SK-N-SH (cell line): ENCODE measurements around the gene SASH1. TPM values are rescaled to one million over a fixed set of nuclear protein-coding genes. Genes with fewer than 3 reads are reported as not detected.

ENCODE experiments used
- CTCF ChIA-PET: fragments of 300-600, 350-600 bp; formaldehyde crosslinking; extraction: SDS; loops from one replicate; lab custom pipeline; 2021; lab: Yijun Ruan, JAX
- POLR2A ChIA-PET: fragments of 350-600 bp; sonication (Branson Sonifier 250); formaldehyde crosslinking; extraction: SDS; loops from one replicate; lab custom pipeline; 2020; ENCODE audit warnings: antibody characterized with exemption, inconsistent platforms; lab: Yijun Ruan, JAX
- DNase-seq: peaks from one replicate; pipeline ENCODE4 v3.0.0; 2012
- H2AFZ ChIP-seq: fragments of 200-600 bp; sonication (generic); 2 replicates; pipeline ENCODE4 v1.8.1; 2016; ENCODE audit warnings: antibody characterized with exemption, mild to moderate bottlenecking, low read depth
- H3F3A ChIP-seq: fragments of 200-600 bp; sonication (generic); replicated peaks from 2 replicates; pipeline ENCODE3; 2016; ENCODE audit warnings: antibody characterized with exemption, mild to moderate bottlenecking; ENCODE audit not compliant: insufficient read depth
- H3K27ac ChIP-seq, 2 experiments: fragments of 200-500 bp in 1 of 2; fragments of 200-600 bp in 1 of 2; sonication (Bioruptor generic) in 1 of 2; sonication (generic), shearing (Covaris generic) in 1 of 2; 2 replicates each; pipeline versions ENCODE4 v1.5.1 to v1.6.1; 2014 to 2016; ENCODE audit warnings: low read depth in 2 of 2, inconsistent platforms in 1 of 2, low read length in 1 of 2, mild to moderate bottlenecking in 1 of 2, mixed read lengths in 1 of 2
- H3K27me3 ChIP-seq: fragments of 200-600 bp; sonication (generic), shearing (Covaris generic); 2 replicates; pipeline ENCODE4 v1.6.1; 2016; ENCODE audit warnings: mixed run types; ENCODE audit not compliant: insufficient read depth
- H3K36me3 ChIP-seq, 2 experiments: fragments of 200-500 bp in 1 of 2; fragments of 200-600 bp in 1 of 2; sonication (Bioruptor generic) in 1 of 2; sonication (generic) in 1 of 2; replicated peaks in 1 of 2; 2 replicates each; pipeline versions ENCODE3 to v1.5.1; 2014 to 2016; ENCODE audit warnings: low read length in 1 of 2, mild to moderate bottlenecking in 1 of 2; ENCODE audit not compliant: insufficient read depth in 2 of 2, control insufficient read depth in 1 of 2
- H3K4me1 ChIP-seq, 2 experiments: fragments of 200-500 bp in 1 of 2; fragments of 200-600 bp in 1 of 2; sonication (Bioruptor generic) in 1 of 2; sonication (generic), shearing (Covaris generic) in 1 of 2; 2 replicates each; pipeline versions ENCODE4 v1.5.1 to v1.6.1; 2014 to 2016; ENCODE audit warnings: low read depth in 1 of 2, low read length in 1 of 2, mixed run types in 1 of 2; ENCODE audit not compliant: insufficient read depth in 2 of 2, control insufficient read depth in 1 of 2
- H3K4me2 ChIP-seq: fragments of 200-600 bp; sonication (generic), shearing (Covaris generic); 2 replicates; pipeline ENCODE4 v1.6.1; 2017; ENCODE audit warnings: mixed run types
- H3K4me3 ChIP-seq, 2 experiments: fragments of 200-500 bp in 1 of 2; fragments of 200-600 bp in 1 of 2; sonication (Bioruptor generic) in 1 of 2; sonication (generic), shearing (Covaris generic) in 1 of 2; 2 replicates each; pipeline versions ENCODE4 v1.5.1 to v1.8.1; 2014 to 2016; ENCODE audit warnings: low read depth in 2 of 2, inconsistent platforms in 1 of 2, low read length in 1 of 2, mild to moderate bottlenecking in 1 of 2, mixed read lengths in 1 of 2, moderate library complexity in 1 of 2
- H3K79me2 ChIP-seq: fragments of 200-600 bp; sonication (generic); 2 replicates; pipeline ENCODE4 v1.8.1; 2017; ENCODE audit warnings: mild to moderate bottlenecking; ENCODE audit not compliant: insufficient read depth
- H3K9ac ChIP-seq: fragments of 200-600 bp; sonication (generic); 2 replicates; pipeline ENCODE4 v1.6.1; 2017; ENCODE audit warnings: mixed run types
- H3K9me2 ChIP-seq: fragments of 200-600 bp; sonication (generic); 2 replicates; pipeline ENCODE4 v1.6.1; 2017; ENCODE audit warnings: mixed run types
- H3K9me3 ChIP-seq: fragments of 200-600 bp; sonication (generic); 2 replicates; pipeline ENCODE4 v1.6.1; 2017; ENCODE audit warnings: mixed run types, mild to moderate bottlenecking, moderate library complexity
- H4K20me1 ChIP-seq: fragments of 200-600 bp; sonication (generic); 2 replicates; pipeline ENCODE4 v1.6.1; 2017; ENCODE audit warnings: mild to moderate bottlenecking, mixed run types; ENCODE audit not compliant: insufficient read depth
- ELF1 ChIP-seq: IDR thresholded peaks from 2 replicates; pipeline ENCODE4 v1.4.0; 2012
- EZH2phosphoT487 ChIP-seq: fragments of 200-600 bp; sonication (generic); IDR thresholded peaks from 2 replicates; pipeline ENCODE4 v1.6.1; 2017; ENCODE audit warnings: low read depth, mixed run types, mild to moderate bottlenecking, antibody characterized with exemption, moderate library complexity, borderline replicate concordance
- GATA2 ChIP-seq: sonication (generic); formaldehyde crosslinking; IDR thresholded peaks from 2 replicates; pipeline ENCODE4 v1.5.0; 2020; ENCODE audit warnings: mild to moderate bottlenecking, missing genetic modification reagents
- JUND ChIP-seq: IDR thresholded peaks from 2 replicates; pipeline ENCODE4 v1.4.0; 2012
- MEF2A ChIP-seq: IDR thresholded peaks from 2 replicates; pipeline ENCODE4 v1.4.0; 2012; ENCODE audit warnings: low read depth, borderline replicate concordance
- MXI1 ChIP-seq: IDR thresholded peaks from 2 replicates; pipeline ENCODE4 v1.6.1; 2012; ENCODE audit warnings: mild to moderate bottlenecking, low read depth, low read length, improper control_type of control experiment
- NFIC ChIP-seq: IDR thresholded peaks from 2 replicates; pipeline ENCODE4 v1.4.0; 2012; ENCODE audit warnings: borderline replicate concordance
- RFX5 ChIP-seq: IDR thresholded peaks from 2 replicates; pipeline ENCODE4 v1.6.1; 2012; ENCODE audit warnings: mild to moderate bottlenecking, improper control_type of control experiment, low read length
- WGBS: methylation state at CpG from one replicate; pipeline ENCODE4 v1.1.6; 2017; ENCODE audit warnings: low lambda C conversion rate; 5-methylcytosine and 5-hydroxymethylcytosine counted together
- polyA plus RNA-seq, 3 experiments: library from polyadenylated mRNA; depleted of rRNA; stranded (reverse); fragments of >200 nt; gene quantifications; 2 replicates each; pipeline ENCODE4 v1.2.3, GENCODE V29; 2012
- TF ChIP-seq, protein P1 (sequence below): IDR thresholded peaks from 2 replicates; pipeline ENCODE4 v1.4.0; 2012; ENCODE audit warnings: low read depth, borderline replicate concordance
- TF ChIP-seq, protein P2 (sequence below): IDR thresholded peaks from 2 replicates; pipeline ENCODE4 v1.6.1; 2012; ENCODE audit warnings: mild to moderate bottlenecking, low read depth, low read length, moderate library complexity
- TF ChIP-seq, protein P3 (sequence below): IDR thresholded peaks from 2 replicates; pipeline ENCODE4 v1.4.0; 2012; ENCODE audit warnings: low read depth

The SASH1 gene
- polyA plus RNA-seq, 1 of the 3 experiments (the other 2 are of a cell fraction): 19.8 TPM

DNA sequence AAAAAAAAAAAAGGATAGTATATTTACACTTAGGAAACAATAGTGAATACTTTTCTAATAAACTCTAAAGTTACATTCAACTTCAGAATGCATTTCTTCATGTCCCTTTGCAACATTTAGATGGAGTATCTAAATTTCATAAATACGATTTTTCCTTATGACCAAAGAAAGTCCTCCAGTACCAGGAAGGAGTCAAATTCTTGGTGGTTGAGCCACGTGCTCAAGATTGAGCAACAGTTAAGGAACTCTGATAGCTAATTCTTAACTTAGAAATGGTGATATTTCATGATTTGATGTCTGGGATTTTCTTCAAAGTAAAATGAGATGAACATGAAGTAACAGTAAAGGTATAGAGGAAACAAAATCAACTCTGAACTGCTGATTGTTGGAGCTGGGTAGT lies 92.7 kb downstream of the SASH1 start:
- no peaks in the 10 kb centered on the region for H3K9me2 ChIP-seq
- H3K4me2 ChIP-seq: no peak overlapping the region
- no peak for DNase-seq
- H3K9me3 ChIP-seq: no peaks in the 10 kb centered on the region
- WGBS: 23% methylated on average over 2 of the region's 2 CpGs
- H3K36me3 ChIP-seq: peaks cover 0 to 7% of the 10 kb centered on the region in 2 experiments
- H2AFZ ChIP-seq: no peak overlapping the region
- no peak overlapping the region for H3K4me3 ChIP-seq
- H4K20me1 ChIP-seq: no peaks in the 10 kb centered on the region
- H3K9ac ChIP-seq: no peak overlapping the region
- H3K27ac ChIP-seq: no peak overlapping the region
- CTCF ChIA-PET: interaction anchor here (0.6 kb wide), 1 partner anchor 151 kb away, joined by 3 read pairs; no protein-coding TSS in a partner anchor
- POLR2A ChIA-PET: no interaction called here
- TF ChIP-seq, protein P1, sequence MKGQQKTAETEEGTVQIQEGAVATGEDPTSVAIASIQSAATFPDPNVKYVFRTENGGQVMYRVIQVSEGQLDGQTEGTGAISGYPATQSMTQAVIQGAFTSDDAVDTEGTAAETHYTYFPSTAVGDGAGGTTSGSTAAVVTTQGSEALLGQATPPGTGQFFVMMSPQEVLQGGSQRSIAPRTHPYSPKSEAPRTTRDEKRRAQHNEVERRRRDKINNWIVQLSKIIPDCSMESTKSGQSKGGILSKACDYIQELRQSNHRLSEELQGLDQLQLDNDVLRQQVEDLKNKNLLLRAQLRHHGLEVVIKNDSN: peak; percentile 40; the same call in 1 of the 2 replicates
- TF ChIP-seq RFX5 (no peak), GATA2 (no peak), JUND (no peak)
- TF ChIP-seq, protein P2, sequence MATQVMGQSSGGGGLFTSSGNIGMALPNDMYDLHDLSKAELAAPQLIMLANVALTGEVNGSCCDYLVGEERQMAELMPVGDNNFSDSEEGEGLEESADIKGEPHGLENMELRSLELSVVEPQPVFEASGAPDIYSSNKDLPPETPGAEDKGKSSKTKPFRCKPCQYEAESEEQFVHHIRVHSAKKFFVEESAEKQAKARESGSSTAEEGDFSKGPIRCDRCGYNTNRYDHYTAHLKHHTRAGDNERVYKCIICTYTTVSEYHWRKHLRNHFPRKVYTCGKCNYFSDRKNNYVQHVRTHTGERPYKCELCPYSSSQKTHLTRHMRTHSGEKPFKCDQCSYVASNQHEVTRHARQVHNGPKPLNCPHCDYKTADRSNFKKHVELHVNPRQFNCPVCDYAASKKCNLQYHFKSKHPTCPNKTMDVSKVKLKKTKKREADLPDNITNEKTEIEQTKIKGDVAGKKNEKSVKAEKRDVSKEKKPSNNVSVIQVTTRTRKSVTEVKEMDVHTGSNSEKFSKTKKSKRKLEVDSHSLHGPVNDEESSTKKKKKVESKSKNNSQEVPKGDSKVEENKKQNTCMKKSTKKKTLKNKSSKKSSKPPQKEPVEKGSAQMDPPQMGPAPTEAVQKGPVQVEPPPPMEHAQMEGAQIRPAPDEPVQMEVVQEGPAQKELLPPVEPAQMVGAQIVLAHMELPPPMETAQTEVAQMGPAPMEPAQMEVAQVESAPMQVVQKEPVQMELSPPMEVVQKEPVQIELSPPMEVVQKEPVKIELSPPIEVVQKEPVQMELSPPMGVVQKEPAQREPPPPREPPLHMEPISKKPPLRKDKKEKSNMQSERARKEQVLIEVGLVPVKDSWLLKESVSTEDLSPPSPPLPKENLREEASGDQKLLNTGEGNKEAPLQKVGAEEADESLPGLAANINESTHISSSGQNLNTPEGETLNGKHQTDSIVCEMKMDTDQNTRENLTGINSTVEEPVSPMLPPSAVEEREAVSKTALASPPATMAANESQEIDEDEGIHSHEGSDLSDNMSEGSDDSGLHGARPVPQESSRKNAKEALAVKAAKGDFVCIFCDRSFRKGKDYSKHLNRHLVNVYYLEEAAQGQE: no peak
- TF ChIP-seq, protein P3, sequence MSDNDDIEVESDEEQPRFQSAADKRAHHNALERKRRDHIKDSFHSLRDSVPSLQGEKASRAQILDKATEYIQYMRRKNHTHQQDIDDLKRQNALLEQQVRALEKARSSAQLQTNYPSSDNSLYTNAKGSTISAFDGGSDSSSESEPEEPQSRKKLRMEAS: 0 out of 2 replicates have a peak, but pooled peaks have one; percentile 36
- peaks cover 22% of the 10 kb centered on the region; the same call in 1 of the 2 replicates for H3K79me2 ChIP-seq
- H3K4me1 ChIP-seq: no peaks in the 10 kb centered on the region; a peak in 2 of 4 replicates
- peaks cover 23% of the 10 kb centered on the region for H3F3A ChIP-seq
- H3K27me3 ChIP-seq: no peaks in the 10 kb centered on the region

DNA sequence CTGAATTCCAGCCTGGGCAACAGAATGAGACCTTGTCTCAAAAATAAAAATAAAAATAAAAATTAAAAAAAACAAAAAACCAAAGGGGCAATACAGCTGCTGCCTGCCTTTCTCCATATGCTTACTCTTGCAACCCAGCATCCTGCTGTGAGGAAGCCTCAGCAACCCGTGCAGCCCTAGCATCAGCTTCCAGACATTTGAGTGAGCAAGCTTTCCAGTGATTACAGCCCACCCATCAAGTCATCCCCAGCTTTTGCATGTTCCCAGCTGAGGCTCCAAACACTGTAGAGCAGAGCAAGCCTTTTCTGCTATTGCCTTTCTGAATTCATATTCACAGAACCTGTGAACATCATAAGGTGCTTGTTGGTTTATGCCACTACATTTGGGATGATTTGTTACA lies 93.8 kb downstream of the SASH1 start:
- H3K27ac ChIP-seq: no peak overlapping the region
- no peak overlapping the region for H3K4me2 ChIP-seq
- H2AFZ ChIP-seq: no peak overlapping the region
- 55% methylated on average over 1 of the region's 1 CpG for WGBS
- no peak overlapping the region for H3K9ac ChIP-seq
- no peaks in the 10 kb centered on the region for H3K9me2 ChIP-seq
- TF ChIP-seq GATA2 (no peak), EZH2phosphoT487 (no peak), MEF2A (no peak), ELF1 (no peak), MXI1 (no peak), NFIC (no peak)
- TF ChIP-seq, all 33 proteins: peak for 0
- DNase-seq: no peak
- H3K79me2 ChIP-seq: peaks cover 19% of the 10 kb centered on the region; the same call in 1 of the 2 replicates
- peaks cover 0 to 9% of the 10 kb centered on the region in 2 experiments; a peak in 3 of 4 replicates for H3K4me1 ChIP-seq
- peaks cover 0 to 7% of the 10 kb centered on the region in 2 experiments for H3K36me3 ChIP-seq
- no peak overlapping the region for H3K4me3 ChIP-seq
- ChIA-PET CTCF (no interaction called here), POLR2A (no interaction called here)
- H3K9me3 ChIP-seq: no peaks in the 10 kb centered on the region
- peaks cover 34% of the 10 kb centered on the region for H3F3A ChIP-seq
- H4K20me1 ChIP-seq: no peaks in the 10 kb centered on the region
- H3K27me3 ChIP-seq: no peaks in the 10 kb centered on the region
